MM.1S (cell line): ENCODE results near the gene GATAD2A.

ENCODE experiments used
- DNase-seq: peaks from one replicate; pipeline ENCODE4 v3.0.0-alpha.2; 2015
- H2AFZ ChIP-seq: fragments of 300-600 bp; sonication (generic); 2 replicates; pipeline ENCODE4 v1.6.0; 2016; ENCODE audit warnings: antibody characterized with exemption, low read length
- H3F3A ChIP-seq: fragments of 300-600 bp; sonication (generic); 2 replicates; pipeline ENCODE4 v1.6.1; 2016; ENCODE audit warnings: mild to moderate bottlenecking, antibody characterized with exemption, low read length, moderate library complexity, mixed read lengths; ENCODE audit not compliant: insufficient read depth
- H3K27ac ChIP-seq: fragments of 300-600 bp; sonication (generic); 2 replicates; pipeline ENCODE4 v1.5.1; 2016; ENCODE audit warnings: mild to moderate bottlenecking, low read length
- H3K27me3 ChIP-seq: fragments of 300-600 bp; sonication (generic); replicated peaks from 2 replicates; pipeline ENCODE4 v1.6.0; 2016; ENCODE audit warnings: low read length; ENCODE audit not compliant: insufficient read depth
- H3K36me3 ChIP-seq: fragments of 300-600 bp; sonication (generic); replicated peaks from 2 replicates; pipeline ENCODE4 v1.6.1; 2016; ENCODE audit warnings: mild to moderate bottlenecking, low read length, mixed read lengths; ENCODE audit not compliant: insufficient read depth
- H3K4me1 ChIP-seq: fragments of 300-600 bp; sonication (generic); 2 replicates; pipeline ENCODE4 v1.6.1; 2016; ENCODE audit warnings: low read length, mixed read lengths
- H3K4me2 ChIP-seq: fragments of 300-600 bp; sonication (generic); 2 replicates; pipeline ENCODE4 v1.6.0; 2016; ENCODE audit warnings: low read depth, low read length
- H3K4me3 ChIP-seq: fragments of 300-600 bp; sonication (generic); 2 replicates; pipeline ENCODE4 v1.5.1; 2016; ENCODE audit warnings: low read length, mixed read lengths
- H3K79me2 ChIP-seq: fragments of 300-600 bp; sonication (generic); 2 replicates; pipeline ENCODE4 v1.6.1; 2016; ENCODE audit warnings: mixed run types, low read length, mixed read lengths
- H3K9ac ChIP-seq: fragments of 300-600 bp; sonication (generic); 2 replicates; pipeline ENCODE4 v1.6.1; 2016; ENCODE audit warnings: low read length, mixed read lengths
- H3K9me2 ChIP-seq: fragments of 300-600 bp; sonication (generic); replicated peaks from 2 replicates; pipeline ENCODE4 v1.6.1; 2016; ENCODE audit warnings: mild to moderate bottlenecking, low read length, mixed read lengths; ENCODE audit not compliant: insufficient read depth
- H3K9me3 ChIP-seq: fragments of 300-600 bp; sonication (generic); replicated peaks from 2 replicates; pipeline ENCODE4 v1.6.1; 2016; ENCODE audit warnings: mild to moderate bottlenecking, low read length, mixed read lengths; ENCODE audit not compliant: insufficient read depth
- H4K20me1 ChIP-seq: fragments of 300-600 bp; sonication (generic); 2 replicates; pipeline ENCODE4 v1.6.1; 2016; ENCODE audit warnings: mild to moderate bottlenecking, low read length, moderate library complexity, mixed read lengths; ENCODE audit not compliant: insufficient read depth
- CTCF ChIP-seq: fragments of 300-600 bp; sonication (generic); IDR thresholded peaks from 2 replicates; pipeline ENCODE4 v1.5.1; 2016; ENCODE audit warnings: antibody characterized with exemption, low read length, mixed read lengths
- EZH2 ChIP-seq: fragments of 300-600 bp; sonication (generic); optimal IDR thresholded peaks from 2 replicates; pipeline ENCODE3; 2017; ENCODE audit warnings: low read depth, mild to moderate bottlenecking, antibody characterized with exemption, low read length, mixed read lengths
- EZH2phosphoT487 ChIP-seq: fragments of 300-600 bp; sonication (generic); IDR thresholded peaks from 2 replicates; pipeline ENCODE4 v1.6.1; 2018; ENCODE audit warnings: antibody characterized with exemption, low read length

Gene GATAD2A

DNA sequence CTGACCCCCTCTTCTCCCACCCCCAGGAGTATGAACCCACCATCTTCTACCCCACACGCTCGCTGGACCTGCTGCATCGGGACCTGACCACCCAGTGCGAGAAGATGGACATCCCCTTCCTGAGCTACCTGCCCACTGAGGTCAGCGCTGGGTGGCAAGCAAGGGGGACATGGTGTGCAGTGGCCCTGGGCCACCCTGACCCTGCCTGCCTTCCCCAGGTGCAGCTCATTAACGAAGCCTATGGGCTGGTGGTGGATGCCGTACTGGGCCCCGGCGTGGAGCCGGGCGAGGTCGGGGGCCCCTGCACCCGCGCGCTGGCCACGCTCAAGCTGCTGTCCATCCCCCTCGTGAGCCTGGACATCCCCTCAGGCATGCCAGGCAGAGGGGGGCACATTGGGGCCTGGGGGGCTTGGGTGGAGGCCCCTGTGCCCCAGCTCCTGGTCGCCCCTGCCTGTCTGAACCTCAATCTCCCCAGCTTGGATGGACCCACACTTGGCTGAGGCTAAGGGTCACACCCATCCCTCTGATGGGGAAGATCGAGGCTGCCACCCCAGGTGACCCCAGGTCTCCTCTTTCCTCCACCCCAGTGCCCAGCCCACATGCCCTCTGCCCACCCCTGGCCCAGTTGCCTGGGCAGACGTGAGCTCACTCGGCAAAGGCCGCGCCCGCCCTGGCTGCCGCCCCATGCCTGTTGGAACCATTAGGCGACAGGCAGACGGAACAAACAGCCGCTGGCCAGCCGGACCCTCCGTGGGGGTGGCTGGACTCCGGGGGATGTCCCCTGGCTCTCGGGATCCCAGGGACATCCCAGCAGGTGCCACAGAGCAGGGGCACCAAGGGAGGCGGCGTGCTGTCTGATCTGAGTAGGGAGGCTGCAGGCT, 130.1 kb downstream of the GATAD2A start:
- Histone ChIP-seq H3K4me2 (no peak overlapping the region), H3K27me3 (no peaks in the 10 kb centered on the region; the same call in 1 of the 2 replicates), H3K9me2 (no peaks in the 10 kb centered on the region), H3K27ac (no peak overlapping the region), H2AFZ (no peak overlapping the region), H3F3A (no peaks in the 10 kb centered on the region), H3K4me1 (no peaks in the 10 kb centered on the region), H4K20me1 (no peaks in the 10 kb centered on the region), H3K4me3 (no peak overlapping the region), H3K79me2 (no peaks in the 10 kb centered on the region), H3K9ac (no peak overlapping the region), H3K9me3 (no peaks in the 10 kb centered on the region), H3K36me3 (no peaks in the 10 kb centered on the region)
- no peak for DNase-seq
- TF ChIP-seq EZH2 (no peak), EZH2phosphoT487 (no peak), CTCF (no peak)

GRCh38 chr19:19537075-19538048, 131.9 kb downstream of the GATAD2A start:
- H3K4me3 ChIP-seq, result no peak overlapping the region

More at GRCh38 chr19:19537075-19538048, 131.9 kb downstream of the GATAD2A start:
- H3K4me2 ChIP-seq, result no peak overlapping the region
- H3K27ac ChIP-seq, result no peak overlapping the region
- H3K9ac ChIP-seq, result no peak overlapping the region
- H3K9me3 ChIP-seq, result no peaks in the 10 kb centered on the region
- H3K79me2 ChIP-seq, result no peaks in the 10 kb centered on the region
- no peaks in the 10 kb centered on the region for H3K9me2 ChIP-seq
- no peaks in the 10 kb centered on the region for H3K36me3 ChIP-seq
- H2AFZ ChIP-seq, result no peak overlapping the region
- no peak for DNase-seq
- TF ChIP-seq CTCF (no peak), EZH2 (no peak), EZH2phosphoT487 (no peak)
- H3K4me1 ChIP-seq, result no peaks in the 10 kb centered on the region
- no peaks in the 10 kb centered on the region; the same call in 1 of the 2 replicates for H3K27me3 ChIP-seq
- no peaks in the 10 kb centered on the region for H3F3A ChIP-seq
- H4K20me1 ChIP-seq, result no peaks in the 10 kb centered on the region
